Activated naive CD4-positive, alpha-beta T cell treated with anti-CD3 and anti-CD28 coated beads for 36 hours (primary cell): ENCODE measurements around the gene PPP4R2. TPM values are rescaled to one million over a fixed set of nuclear protein-coding genes. Genes with fewer than 3 reads are reported as not detected.

Source experiments
- CTCF ChIA-PET: fragments of 350-600 bp; sonication (Branson Sonifier 250); formaldehyde crosslinking; loops from one replicate; lab custom pipeline; 2021; ENCODE audit warnings: antibody characterized with exemption; lab: Charles Lee
- DNase-seq: peaks from one replicate; pipeline ENCODE4 v3.0.0-alpha.2; 2020
- H3K27ac Mint-ChIP-seq: one replicate; pipeline ENCODE4 v1.8.0; 2021; ENCODE audit warnings: mild to moderate bottlenecking, mixed read lengths
- H3K27me3 Mint-ChIP-seq: one replicate; pipeline ENCODE4 v1.8.0; 2021; ENCODE audit warnings: low read depth, mixed read lengths
- H3K36me3 Mint-ChIP-seq: one replicate; pipeline ENCODE4 v1.8.0; 2021; ENCODE audit warnings: low read depth, mixed read lengths
- H3K4me1 Mint-ChIP-seq: one replicate; pipeline ENCODE4 v1.8.0; 2021; ENCODE audit warnings: low read depth, mixed read lengths
- H3K4me3 Mint-ChIP-seq: one replicate; pipeline ENCODE4 v1.8.0; 2021; ENCODE audit warnings: mild to moderate bottlenecking, moderate library complexity, mixed read lengths
- H3K9me3 Mint-ChIP-seq: one replicate; pipeline ENCODE4 v1.8.0; 2021; ENCODE audit warnings: mixed read lengths
- intact Hi-C: fragments of 100-400 bp; cut with micrococcal nuclease; formaldehyde crosslinking; loops from one replicate; pipeline ENCODE4 v1.15.1; 2023
- total RNA-seq, 2 experiments: library from RNA; stranded (reverse); gene quantifications; one replicate each; pipeline ENCODE4 v1.2.3, GENCODE V29; 2021

PPP4R2 gene
- total RNA-seq, 2 experiments from 2014 or later = 68.1 to 71.6 TPM

- no peak for DNase-seq
- H3K9me3 Mint-ChIP-seq = peaks cover 1% of the 10 kb centered on the region
- no peaks in the 10 kb centered on the region for H3K27me3 Mint-ChIP-seq
- CTCF ChIA-PET = interaction anchor here (1.0 to 1.2 kb wide), 5 partner anchors 10 to 70 kb away, joined by 3 to 4 read pairs (median 4); no protein-coding TSS in a partner anchor
- H3K36me3 Mint-ChIP-seq = peaks cover 53% of the 10 kb centered on the region
- no peak overlapping the region for H3K4me3 Mint-ChIP-seq
- no peak overlapping the region for H3K27ac Mint-ChIP-seq
- peaks cover 85% of the 10 kb centered on the region for H3K4me1 Mint-ChIP-seq
- intact Hi-C loops = loop anchor here (2.0 kb wide), 1 partner anchor 20 kb away; no protein-coding TSS in a partner anchor
These were observed 12.4 kb downstream of the PPP4R2 start for GRCh38 chr3:73009008-73009407.

DNA sequence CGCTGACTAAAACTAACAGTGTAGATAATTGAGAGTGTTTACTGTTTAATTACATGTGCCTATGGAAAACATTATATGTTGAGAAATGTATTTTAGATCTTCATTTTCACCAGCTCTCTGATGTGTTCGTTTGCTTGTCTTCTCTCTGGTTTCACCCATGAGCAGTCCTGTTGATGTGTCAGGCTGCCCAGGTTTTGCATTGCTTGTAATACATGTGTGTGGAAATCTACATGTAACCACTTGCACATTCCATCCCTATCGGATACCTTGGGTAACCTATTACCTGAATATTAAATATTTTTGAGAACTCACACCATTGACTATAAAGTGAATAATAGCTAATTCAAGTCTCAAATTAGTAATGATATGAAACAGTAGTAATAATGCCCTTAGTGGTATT is 13.1 kb downstream of the PPP4R2 start:
- no peaks in the 10 kb centered on the region for H3K27me3 Mint-ChIP-seq
- peaks cover 46% of the 10 kb centered on the region for H3K36me3 Mint-ChIP-seq
- CTCF ChIA-PET = interaction anchor here (0.7 to 1.1 kb wide), 3 partner anchors 12 to 66 kb away, joined by 3 to 7 read pairs (median 4); no protein-coding TSS in a partner anchor
- peaks cover 1% of the 10 kb centered on the region for H3K9me3 Mint-ChIP-seq
- intact Hi-C loops = loop anchor here (2.0 kb wide), 1 partner anchor 19 kb away; no protein-coding TSS in a partner anchor
- H3K27ac Mint-ChIP-seq = peak overlapping the region; percentile 53
- H3K4me3 Mint-ChIP-seq = no peak overlapping the region
- no peak for DNase-seq
- peaks cover 80% of the 10 kb centered on the region for H3K4me1 Mint-ChIP-seq

DNA sequence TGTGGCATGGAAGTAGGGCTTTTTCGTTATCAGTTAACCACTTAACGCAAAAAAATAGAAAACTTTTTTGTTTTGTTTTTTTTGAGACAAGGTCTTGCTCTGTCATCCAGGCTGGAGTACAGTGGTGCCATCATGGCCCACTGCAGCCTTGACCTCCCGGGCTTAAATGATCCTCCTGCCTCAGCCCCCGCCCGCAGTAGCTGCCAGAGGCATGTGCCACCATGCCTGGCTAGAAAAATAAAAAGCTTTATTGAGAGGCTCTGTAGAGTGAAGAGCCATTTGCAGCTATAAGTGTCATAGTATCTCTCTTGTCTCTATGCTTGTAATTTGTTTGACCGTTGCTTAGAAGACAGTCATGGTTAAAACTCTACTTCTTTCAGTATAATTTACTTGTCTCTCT is 13.5 kb downstream of the PPP4R2 start:
- CTCF ChIA-PET = interaction anchor here (0.7 to 1.1 kb wide), 3 partner anchors 13 to 67 kb away, joined by 3 to 7 read pairs (median 4); no protein-coding TSS in a partner anchor
- no peak overlapping the region for H3K27ac Mint-ChIP-seq
- H3K27me3 Mint-ChIP-seq = no peaks in the 10 kb centered on the region
- no peak overlapping the region for H3K4me3 Mint-ChIP-seq
- peaks cover 79% of the 10 kb centered on the region for H3K4me1 Mint-ChIP-seq
- peaks cover 1% of the 10 kb centered on the region for H3K9me3 Mint-ChIP-seq
- peaks cover 42% of the 10 kb centered on the region for H3K36me3 Mint-ChIP-seq
- intact Hi-C loops = no loop called here
- DNase-seq = no peak

GRCh38 chr3:73018298-73018697 is 21.7 kb downstream of the PPP4R2 start:
- no peak for DNase-seq
- no peak overlapping the region for H3K27ac Mint-ChIP-seq
- peaks cover 16% of the 10 kb centered on the region for H3K36me3 Mint-ChIP-seq
- no peak overlapping the region for H3K4me3 Mint-ChIP-seq
- intact Hi-C loops = no loop called here
- H3K4me1 Mint-ChIP-seq = peaks cover 50% of the 10 kb centered on the region
- H3K9me3 Mint-ChIP-seq = no peaks in the 10 kb centered on the region
- CTCF ChIA-PET = no interaction called here
- no peaks in the 10 kb centered on the region for H3K27me3 Mint-ChIP-seq

- CTCF ChIA-PET = interaction anchor here (1.2 kb wide), 1 partner anchor 10 kb away, joined by 3 read pairs; no protein-coding TSS in a partner anchor
- H3K4me1 Mint-ChIP-seq = peaks cover 50% of the 10 kb centered on the region
- intact Hi-C loops = no loop called here
- H3K27me3 Mint-ChIP-seq = no peaks in the 10 kb centered on the region
- H3K9me3 Mint-ChIP-seq = no peaks in the 10 kb centered on the region
- no peak overlapping the region for H3K27ac Mint-ChIP-seq
- DNase-seq = no peak
- H3K4me3 Mint-ChIP-seq = no peak overlapping the region
- H3K36me3 Mint-ChIP-seq = peaks cover 16% of the 10 kb centered on the region
These were observed 22.3 kb downstream of the PPP4R2 start for GRCh38 chr3:73018790-73019441.

GRCh38 chr3:73021301-73021835 is 24.8 kb downstream of the PPP4R2 start:
- peaks cover 57% of the 10 kb centered on the region for H3K4me1 Mint-ChIP-seq
- H3K9me3 Mint-ChIP-seq = no peaks in the 10 kb centered on the region
- intact Hi-C loops = no loop called here
- CTCF ChIA-PET = no interaction called here
- H3K27me3 Mint-ChIP-seq = no peaks in the 10 kb centered on the region
- H3K36me3 Mint-ChIP-seq = peaks cover 12% of the 10 kb centered on the region
- DNase-seq = no peak
- no peak overlapping the region for H3K4me3 Mint-ChIP-seq
- no peak overlapping the region for H3K27ac Mint-ChIP-seq

DNA sequence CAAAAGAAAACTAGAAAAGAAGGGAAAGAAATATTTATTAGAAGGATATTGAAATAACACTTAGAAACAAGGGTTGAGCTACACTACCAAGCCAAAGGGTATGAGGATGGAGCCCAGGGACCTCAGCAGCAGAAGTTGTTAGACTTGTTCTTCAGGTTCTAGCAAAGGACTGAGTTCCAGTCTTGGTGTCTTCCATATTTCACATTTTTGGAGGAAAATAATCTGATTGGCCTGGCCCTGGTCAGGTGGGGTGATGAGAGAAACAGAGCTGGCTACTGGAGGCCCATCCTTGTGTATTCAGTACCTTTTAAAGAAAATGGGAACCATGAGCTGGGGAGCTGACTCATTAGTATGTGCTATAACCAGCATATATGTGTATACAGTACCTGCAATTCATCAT is 28.2 kb downstream of the PPP4R2 start:
- CTCF ChIA-PET = interaction anchor here (0.7 kb wide), 1 partner anchor 19 kb away, joined by 3 read pairs; no protein-coding TSS in a partner anchor
- Mint-ChIP-seq H3K27ac (no peak overlapping the region), H3K4me1 (peaks cover 66% of the 10 kb centered on the region)

DNA sequence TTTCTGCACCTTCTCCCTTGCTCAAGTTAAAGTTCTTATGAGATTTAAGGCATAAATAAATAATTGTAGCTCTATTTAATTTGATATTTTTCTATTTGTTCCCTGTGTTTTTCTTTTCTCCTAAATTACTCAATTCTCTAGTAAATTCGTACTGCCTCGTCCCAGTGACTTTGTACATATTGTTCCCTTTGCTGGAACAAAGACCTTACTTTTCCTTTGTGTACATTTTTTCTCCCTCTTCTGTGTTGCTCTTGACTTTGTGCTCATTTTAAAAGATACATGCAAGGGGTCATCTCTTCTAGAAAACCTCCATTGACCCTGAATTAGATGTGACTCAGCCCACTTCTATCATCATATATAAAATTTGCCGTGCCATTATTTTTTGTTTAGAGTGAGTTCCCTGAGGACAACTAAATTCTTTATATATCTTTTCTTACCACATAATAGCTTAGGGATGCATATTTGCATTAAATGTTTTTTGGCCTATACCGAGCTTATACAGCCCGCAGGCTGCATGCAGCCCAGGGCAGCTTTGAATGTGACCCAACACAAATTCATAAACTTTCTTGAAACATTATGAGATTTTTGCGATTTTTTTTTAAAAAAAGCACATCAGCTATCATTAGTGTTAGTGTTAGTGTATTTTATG is 29.6 kb downstream of the PPP4R2 start:
- CTCF ChIA-PET = interaction anchor here (0.7 kb wide), 1 partner anchor 207 kb away, joined by 3 read pairs; no protein-coding TSS in a partner anchor
- intact Hi-C loops = no loop called here
- peaks cover 17% of the 10 kb centered on the region for H3K36me3 Mint-ChIP-seq
- no peaks in the 10 kb centered on the region for H3K9me3 Mint-ChIP-seq
- no peaks in the 10 kb centered on the region for H3K27me3 Mint-ChIP-seq
- H3K4me3 Mint-ChIP-seq = no peak overlapping the region
- H3K4me1 Mint-ChIP-seq = peaks cover 72% of the 10 kb centered on the region
- DNase-seq = no peak
- H3K27ac Mint-ChIP-seq = no peak overlapping the region

More for the DNA sequence above, 28.2 kb downstream of the PPP4R2 start:
- Mint-ChIP-seq H3K27me3 (no peaks in the 10 kb centered on the region), H3K9me3 (no peaks in the 10 kb centered on the region), H3K4me3 (no peak overlapping the region), H3K36me3 (peaks cover 14% of the 10 kb centered on the region)
- no peak for DNase-seq
- intact Hi-C loops = no loop called here

DNA sequence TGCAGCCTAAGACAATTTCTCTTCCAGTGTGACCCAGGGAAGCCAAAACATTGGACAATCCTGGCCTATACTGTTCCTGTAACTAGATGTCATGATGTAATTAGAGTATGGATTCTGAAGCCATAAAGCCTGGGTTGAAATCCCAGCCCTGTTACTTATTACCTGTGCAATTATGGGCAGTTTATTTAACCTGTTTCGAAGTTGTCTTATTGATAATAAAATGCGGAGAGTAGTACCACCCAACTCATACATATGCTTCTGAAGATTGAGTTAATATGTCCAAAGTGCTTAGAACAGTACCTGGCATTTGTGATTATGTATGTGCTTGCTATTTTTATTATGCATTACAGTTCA is 30.1 kb downstream of the PPP4R2 start:
- no peaks in the 10 kb centered on the region for H3K27me3 Mint-ChIP-seq
- peaks cover 75% of the 10 kb centered on the region for H3K4me1 Mint-ChIP-seq
- no peak overlapping the region for H3K27ac Mint-ChIP-seq
- peaks cover 17% of the 10 kb centered on the region for H3K36me3 Mint-ChIP-seq
- intact Hi-C loops = no loop called here
- H3K4me3 Mint-ChIP-seq = no peak overlapping the region
- no peak for DNase-seq
- H3K9me3 Mint-ChIP-seq = no peaks in the 10 kb centered on the region
- CTCF ChIA-PET = no interaction called here

DNA sequence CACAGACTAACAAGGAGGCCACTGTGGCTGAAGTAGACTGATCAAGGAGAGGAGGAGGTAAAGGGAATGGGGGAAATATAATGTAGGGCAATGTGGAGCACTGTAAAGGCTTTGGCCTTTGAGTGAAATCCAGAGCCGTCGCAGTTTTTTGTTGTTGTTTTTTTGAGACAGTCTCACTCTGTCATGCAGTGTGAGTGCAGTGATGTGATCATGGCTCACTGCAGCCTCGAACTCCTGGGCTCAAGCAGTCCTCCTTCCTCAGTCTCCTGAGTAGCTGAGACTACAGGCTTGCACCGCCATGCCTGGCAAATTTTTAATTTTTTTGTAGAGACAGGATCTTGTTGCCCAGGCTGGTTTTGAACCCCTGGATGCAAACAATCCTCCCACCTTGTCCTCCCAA is 32.2 kb downstream of the PPP4R2 start:
- Mint-ChIP-seq H3K36me3 (peaks cover 16% of the 10 kb centered on the region), H3K4me3 (no peak overlapping the region), H3K4me1 (peaks cover 79% of the 10 kb centered on the region), H3K27me3 (no peaks in the 10 kb centered on the region), H3K9me3 (no peaks in the 10 kb centered on the region), H3K27ac (peak overlapping the region; percentile 10)
- intact Hi-C loops = loop anchor here (1.0 to 2.0 kb wide), 6 partner anchors 8 to 546 kb away; no protein-coding TSS in a partner anchor
- CTCF ChIA-PET = interaction anchor here (0.7 kb wide), 1 partner anchor 28 kb away, joined by 3 read pairs; no protein-coding TSS in a partner anchor
- no peak for DNase-seq

DNA sequence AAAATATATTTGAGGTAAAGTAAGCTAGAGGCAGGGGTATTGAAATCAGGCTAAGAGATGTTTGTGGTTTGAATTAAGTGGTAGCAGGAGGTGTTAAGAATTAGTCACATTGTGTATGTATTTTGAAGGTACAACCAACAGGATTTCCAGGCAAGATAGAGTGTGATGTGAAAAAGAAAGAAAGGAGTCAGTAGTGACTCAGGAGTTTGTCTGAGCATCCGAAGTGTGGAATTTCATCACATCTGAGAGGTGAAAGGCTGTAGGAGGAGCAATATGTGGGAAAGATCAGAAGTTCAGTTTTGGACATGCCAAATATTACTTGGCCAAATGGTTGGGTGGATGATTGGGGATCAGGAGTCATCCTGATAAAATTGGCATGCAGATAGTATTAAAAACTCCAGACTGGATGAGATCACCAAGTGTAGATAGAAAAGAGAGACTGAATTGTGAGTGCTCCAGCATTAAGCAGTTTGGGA is 32.7 kb downstream of the PPP4R2 start:
- Mint-ChIP-seq H3K4me1 (peaks cover 80% of the 10 kb centered on the region), H3K36me3 (peaks cover 18% of the 10 kb centered on the region), H3K4me3 (no peak overlapping the region), H3K27ac (peak overlapping the region; percentile 10), H3K27me3 (no peaks in the 10 kb centered on the region), H3K9me3 (no peaks in the 10 kb centered on the region)
- no peak for DNase-seq
- intact Hi-C loops = loop anchor here (1.0 to 2.0 kb wide), 6 partner anchors 8 to 546 kb away; no protein-coding TSS in a partner anchor
- CTCF ChIA-PET = no interaction called here

DNA sequence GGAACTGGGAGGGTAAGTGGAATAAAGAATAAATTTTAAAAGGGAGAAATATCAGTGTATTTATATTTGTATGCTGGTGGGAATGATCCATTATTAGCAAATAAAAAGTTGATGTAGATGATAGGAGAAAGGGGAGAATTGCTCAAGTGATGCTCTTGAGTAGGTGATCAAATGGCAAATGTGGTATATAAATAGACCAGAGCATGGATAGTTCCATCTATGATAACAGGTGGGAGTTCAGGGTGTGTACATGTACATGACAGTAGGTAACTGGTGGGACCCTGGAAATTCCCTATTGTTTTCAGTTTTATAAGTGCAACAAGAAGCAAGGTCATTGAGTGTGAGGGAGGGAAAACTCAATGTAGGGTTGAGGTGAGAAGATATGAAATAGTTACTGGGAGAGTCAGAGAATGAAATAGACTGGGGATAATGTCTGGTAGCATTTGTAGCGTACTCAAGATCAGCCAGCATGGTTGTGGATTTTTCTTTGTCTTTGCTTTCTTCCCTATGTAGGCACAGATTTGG is 33.5 kb downstream of the PPP4R2 start:
- no peak for DNase-seq
- CTCF ChIA-PET = no interaction called here
- Mint-ChIP-seq H3K9me3 (no peaks in the 10 kb centered on the region), H3K4me1 (peaks cover 83% of the 10 kb centered on the region), H3K27me3 (no peaks in the 10 kb centered on the region), H3K36me3 (peaks cover 22% of the 10 kb centered on the region), H3K27ac (peak overlapping the region; percentile 46), H3K4me3 (no peak overlapping the region)
- intact Hi-C loops = loop anchor here (10.0 kb wide), 1 partner anchor 605 kb away; no protein-coding TSS in a partner anchor
